HepG2 (cell line): ENCODE results near the gene TIMM44. TPM values are rescaled to one million over a fixed set of nuclear protein-coding genes. Genes with fewer than 3 reads are reported as not detected.

ENCODE experiments used
- AFF4 ChIP-seq: sonication (generic); formaldehyde crosslinking; IDR thresholded peaks from 2 replicates; pipeline ENCODE4 v1.4.0; 2020; ENCODE audit warnings: missing genetic modification reagents
- ARID2 ChIP-seq: sonication (generic); formaldehyde crosslinking; IDR thresholded peaks from 2 replicates; pipeline ENCODE4 v1.8.1; 2022; ENCODE audit warnings: mild to moderate bottlenecking, missing genetic modification reagents, borderline replicate concordance
- ATF1 ChIP-seq: IDR thresholded peaks from 2 replicates; pipeline ENCODE4 v1.6.1; 2016; ENCODE audit warnings: mild to moderate bottlenecking, control low read depth
- CHD2 ChIP-seq: IDR thresholded peaks from 2 replicates; pipeline ENCODE4 v1.6.1; 2011; ENCODE audit warnings: low read depth, low read length, improper control_type of control experiment
- EED ChIP-seq: sonication (generic); formaldehyde crosslinking; IDR thresholded peaks from 2 replicates; pipeline ENCODE4 v1.5.0; 2020; ENCODE audit warnings: mild to moderate bottlenecking, missing genetic modification reagents
- FOSL1 ChIP-seq: sonication (generic); formaldehyde crosslinking; IDR thresholded peaks from 2 replicates; pipeline ENCODE4 v1.9.0; 2021; ENCODE audit warnings: missing genetic modification reagents, borderline replicate concordance
- IKZF1 ChIP-seq: fragments of 450-650 bp; IDR thresholded peaks from 2 replicates; pipeline ENCODE4 v1.7.1; 2016
- IRF2 ChIP-seq: IDR thresholded peaks from 2 replicates; pipeline ENCODE4 v1.6.1; 2018; ENCODE audit warnings: missing genetic modification reagents, missing compliant biosample characterization
- ISX ChIP-seq: sonication (generic); formaldehyde crosslinking; conservative IDR thresholded peaks from 2 replicates; pipeline ENCODE4 v1.5.0; 2020; ENCODE audit warnings: missing genetic modification reagents
- JUND ChIP-seq: sonication (generic); formaldehyde crosslinking; IDR thresholded peaks from 2 replicates; pipeline ENCODE4 v1.8.0; 2022; ENCODE audit warnings: mild to moderate bottlenecking, missing genetic modification reagents
- MAFF ChIP-seq: IDR thresholded peaks from 2 replicates; pipeline ENCODE4 v1.6.1; 2011; ENCODE audit warnings: low read depth, low read length, improper control_type of control experiment
- MXD4 ChIP-seq: IDR thresholded peaks from 2 replicates; pipeline ENCODE4 v1.6.1; 2016; ENCODE audit warnings: mild to moderate bottlenecking, missing biosample characterization, missing genetic modification reagents
- PBX3 ChIP-seq: sonication (generic); formaldehyde crosslinking; IDR thresholded peaks from 2 replicates; pipeline ENCODE4 v1.8.1; 2023; ENCODE audit warnings: missing genetic modification reagents, inconsistent platforms, borderline replicate concordance
- PHF21A ChIP-seq: sonication (generic); formaldehyde crosslinking; IDR thresholded peaks from 2 replicates; pipeline ENCODE4 v1.5.0; 2020; ENCODE audit warnings: mild to moderate bottlenecking, missing genetic modification reagents
- PHF5A ChIP-seq: IDR thresholded peaks from one replicate; pipeline ENCODE4 v1.6.1; 2018; ENCODE audit warnings: low read depth, missing genetic modification reagents; ENCODE audit not compliant: unreplicated experiment
- PREB ChIP-seq: sonication (generic); formaldehyde crosslinking; IDR thresholded peaks from 2 replicates; pipeline ENCODE4 v1.4.0; 2020; ENCODE audit warnings: missing genetic modification reagents
- RFXAP ChIP-seq: sonication (generic); formaldehyde crosslinking; IDR thresholded peaks from 2 replicates; pipeline ENCODE4 v1.4.0; 2020; ENCODE audit warnings: missing genetic modification reagents, borderline replicate concordance
- STAT6 ChIP-seq: sonication (generic); formaldehyde crosslinking; IDR thresholded peaks from 2 replicates; pipeline ENCODE4 v1.4.0; 2020; ENCODE audit warnings: missing genetic modification reagents, mild to moderate bottlenecking, borderline replicate concordance
- U2AF1 ChIP-seq: fragments of 200-400 bp; formaldehyde crosslinking; optimal IDR thresholded peaks from 2 replicates; pipeline ENCODE3; 2017; ENCODE audit warnings: mild to moderate bottlenecking, low read depth, low read length
- ZFP37 ChIP-seq: sonication (generic); formaldehyde crosslinking; IDR thresholded peaks from 2 replicates; pipeline ENCODE4 v1.4.0; 2020; ENCODE audit warnings: missing genetic modification reagents, borderline replicate concordance
- ZNF256 ChIP-seq: sonication (generic); formaldehyde crosslinking; conservative IDR thresholded peaks from 2 replicates; pipeline ENCODE4 v1.4.0; 2020; ENCODE audit warnings: missing genetic modification reagents
- ZNF446 ChIP-seq: sonication (generic); formaldehyde crosslinking; IDR thresholded peaks from 2 replicates; pipeline ENCODE4 v1.5.0; 2020; ENCODE audit warnings: mild to moderate bottlenecking, missing genetic modification reagents
- ZNF607 ChIP-seq: sonication (generic); formaldehyde crosslinking; IDR thresholded peaks from 2 replicates; pipeline ENCODE4 v1.5.1; 2020; ENCODE audit warnings: missing genetic modification reagents, mild to moderate bottlenecking, borderline replicate concordance
- ZNF773 ChIP-seq: sonication (generic); formaldehyde crosslinking; IDR thresholded peaks from 2 replicates; pipeline ENCODE4 v1.4.0; 2020; ENCODE audit warnings: missing genetic modification reagents, borderline replicate concordance
- ZNF788 ChIP-seq: sonication (generic); formaldehyde crosslinking; IDR thresholded peaks from 2 replicates; pipeline ENCODE4 v1.5.0; 2020; ENCODE audit warnings: mild to moderate bottlenecking, missing genetic modification reagents, borderline replicate concordance
- polyA plus RNA-seq, 8 experiments: library from polyadenylated mRNA; depleted of rRNA in 3 of 8; stranded (reverse) in 7 of 8; unstranded in 1 of 8; fragments of >200 nt; fragmentation: Illumina TruSeq in 4 of 8; extraction: Trizol in 4 of 8; gene quantifications; 2 replicates each; pipeline versions ENCODE4 v1.2.1 to v1.2.3, GENCODE V29; 2011 to 2016; ENCODE audit warnings: low read depth in 4 of 8, missing spikeins in 1 of 8, mixed read lengths in 1 of 8; ENCODE audit not compliant: insufficient read depth in 1 of 8
- total RNA-seq, 5 experiments: library from RNA; depleted of rRNA; stranded (reverse); fragments of >200 nt; fragmentation: Illumina TruSeq; extraction: Trizol; gene quantifications; 2 replicates each; pipeline ENCODE4 v1.2.3, GENCODE V29; 2016; ENCODE audit warnings: low read depth in 1 of 5

Gene TIMM44
- total and polyA plus RNA-seq, 2 of the 13 experiments (the other 11 are each of a cell fraction or from before 2014, with no cell fraction given), result 42.9 to 72.6 TPM

- TF ChIP-seq AFF4 (CRISPR knock-in tag) (no peak), FOSL1 (CRISPR knock-in tag) (no peak), MAFF (no peak), EED (no peak), ZNF607 (CRISPR knock-in tag) (no peak), ZNF446 (CRISPR knock-in tag) (no peak), U2AF1 (no peak), ATF1 (CRISPR knock-in tag) (no peak), PHF5A (no peak), PREB (CRISPR knock-in tag) (no peak), IRF2 (no peak), RFXAP (CRISPR knock-in tag) (no peak), IKZF1 (no peak), CHD2 (no peak), ARID2 (no peak), ZNF256 (CRISPR knock-in tag) (no peak), JUND (no peak), MXD4 (no peak), ISX (no peak), STAT6 (0 out of 2 replicates have a peak, but pooled peaks have one; percentile 49), ZNF773 (CRISPR knock-in tag) (no peak), ZFP37 (CRISPR knock-in tag) (no peak), ZNF788 (CRISPR knock-in tag) (no peak; the same call in 1 of the 2 replicates), PHF21A (CRISPR knock-in tag) (peak; percentile 50; the same call in 1 of the 2 replicates), PBX3 (CRISPR knock-in tag) (no peak)
Observed at GRCh38 chr19:7897292-7897691, 46.2 kb downstream of the TIMM44 start (continued).
